GM12872 (cell line): ENCODE measurements around the gene GPR171.

ENCODE experiments used
- CTCF ChIP-seq: IDR thresholded peaks from 3 replicates; pipeline ENCODE4 v1.5.1; 2011; ENCODE audit warnings: low read depth, mild to moderate bottlenecking, low read length, moderate library complexity; ENCODE audit not compliant: insufficient read depth

The GPR171 gene

GRCh38 chr3:151227807-151228665, 25.0 kb upstream of the GPR171 start:
- TF ChIP-seq CTCF = peak; percentile 86

GRCh38 chr3:151227266-151227806, 24.3 kb upstream of the GPR171 start:
- TF ChIP-seq CTCF = no peak

- TF ChIP-seq CTCF = no peak
Observed at GRCh38 chr3:151226825-151227224, 23.8 kb upstream of the GPR171 start.

GRCh38 chr3:151226088-151226563, 23.1 kb upstream of the GPR171 start:
- no peak for TF ChIP-seq CTCF

GRCh38 chr3:151225040-151225975, 22.3 kb upstream of the GPR171 start:
- no peak for TF ChIP-seq CTCF

GRCh38 chr3:151224268-151224866, 21.4 kb upstream of the GPR171 start:
- no peak for TF ChIP-seq CTCF
